ENCODE measurements around the gene DYNC1I1.
A peak's percentile ranks its signal among the peaks of the same experiment; 100 is the strongest.
"Not testable (repeated sequence)": the region's sequence is repeated elsewhere in the genome, so short reads cannot be mapped to it uniquely, and the experiment has no call there.

DYNC1I1 gene

GRCh38 chr7:95915731-95916130 lies 143.4 kb downstream of the DYNC1I1 start:
- no peak for DNase-seq

GRCh38 chr7:95916573-95917297 lies 144.4 kb downstream of the DYNC1I1 start:
- peak; percentile 63 for DNase-seq

- DNase-seq = no peak
Measured at GRCh38 chr7:95917634-95918033, 145.3 kb downstream of the DYNC1I1 start.

- DNase-seq = no peak
Measured at GRCh38 chr7:95919556-95919955, 147.2 kb downstream of the DYNC1I1 start.

- no peak for DNase-seq
Measured at GRCh38 chr7:95921543-95921942, 149.2 kb downstream of the DYNC1I1 start.

- no peak for DNase-seq
Measured at GRCh38 chr7:95922191-95922590, 149.8 kb downstream of the DYNC1I1 start.

- DNase-seq = no peak
Measured at GRCh38 chr7:95925236-95925635, 152.9 kb downstream of the DYNC1I1 start.

- no peak for DNase-seq
Measured at GRCh38 chr7:95925971-95926370, 153.6 kb downstream of the DYNC1I1 start.

- DNase-seq = peak; percentile 73
Measured at GRCh38 chr7:95927756-95928155, 155.4 kb downstream of the DYNC1I1 start.

GRCh38 chr7:95929710-95930280 lies 157.4 kb downstream of the DYNC1I1 start:
- no peak for DNase-seq

GRCh38 chr7:95931460-95932232 lies 159.3 kb downstream of the DYNC1I1 start:
- DNase-seq = no peak

GRCh38 chr7:95933618-95934017 lies 161.3 kb downstream of the DYNC1I1 start:
- DNase-seq = peak; percentile 91

GRCh38 chr7:95944867-95945266 lies 172.5 kb downstream of the DYNC1I1 start:
- DNase-seq = not testable (repeated sequence)

- DNase-seq = no peak
Measured at GRCh38 chr7:95950698-95951097, 178.3 kb downstream of the DYNC1I1 start.

GRCh38 chr7:95951531-95951930 lies 179.2 kb downstream of the DYNC1I1 start:
- DNase-seq = no peak

- no peak for DNase-seq
Measured at GRCh38 chr7:95951997-95952795, 179.8 kb downstream of the DYNC1I1 start.

GRCh38 chr7:95952851-95953250 lies 180.5 kb downstream of the DYNC1I1 start:
- DNase-seq = no peak

GRCh38 chr7:95955748-95956147 lies 183.4 kb downstream of the DYNC1I1 start:
- no peak for DNase-seq

GRCh38 chr7:95957510-95957909 lies 185.2 kb downstream of the DYNC1I1 start:
- DNase-seq = no peak

GRCh38 chr7:95960706-95961244 lies 188.4 kb downstream of the DYNC1I1 start:
- DNase-seq = no peak

- DNase-seq = no peak
Measured at GRCh38 chr7:95963446-95963990, 191.2 kb downstream of the DYNC1I1 start.

GRCh38 chr7:95971716-95972115 lies 199.4 kb downstream of the DYNC1I1 start:
- no peak for DNase-seq

- no peak for DNase-seq
Measured at GRCh38 chr7:95972523-95972922, 200.2 kb downstream of the DYNC1I1 start.

Data from NCI-H2029 treated with DMSO at 0.1 percent for 48 hours (cell line).